ENCODE data around the gene CDC42. TPM values are rescaled to one million over a fixed set of nuclear protein-coding genes. Genes with fewer than 3 reads are reported as not detected.
A peak's percentile ranks its signal among the peaks of the same experiment; 100 is the strongest.
"Not testable (repeated sequence)": the region's sequence is repeated elsewhere in the genome, so short reads cannot be mapped to it uniquely, and the experiment has no call there.

The CDC42 gene
- polyA plus RNA-seq: 805 and 913 TPM in 2 replicates
- 553 and 621 TPM in 2 replicates for polyA minus RNA-seq

DNA sequence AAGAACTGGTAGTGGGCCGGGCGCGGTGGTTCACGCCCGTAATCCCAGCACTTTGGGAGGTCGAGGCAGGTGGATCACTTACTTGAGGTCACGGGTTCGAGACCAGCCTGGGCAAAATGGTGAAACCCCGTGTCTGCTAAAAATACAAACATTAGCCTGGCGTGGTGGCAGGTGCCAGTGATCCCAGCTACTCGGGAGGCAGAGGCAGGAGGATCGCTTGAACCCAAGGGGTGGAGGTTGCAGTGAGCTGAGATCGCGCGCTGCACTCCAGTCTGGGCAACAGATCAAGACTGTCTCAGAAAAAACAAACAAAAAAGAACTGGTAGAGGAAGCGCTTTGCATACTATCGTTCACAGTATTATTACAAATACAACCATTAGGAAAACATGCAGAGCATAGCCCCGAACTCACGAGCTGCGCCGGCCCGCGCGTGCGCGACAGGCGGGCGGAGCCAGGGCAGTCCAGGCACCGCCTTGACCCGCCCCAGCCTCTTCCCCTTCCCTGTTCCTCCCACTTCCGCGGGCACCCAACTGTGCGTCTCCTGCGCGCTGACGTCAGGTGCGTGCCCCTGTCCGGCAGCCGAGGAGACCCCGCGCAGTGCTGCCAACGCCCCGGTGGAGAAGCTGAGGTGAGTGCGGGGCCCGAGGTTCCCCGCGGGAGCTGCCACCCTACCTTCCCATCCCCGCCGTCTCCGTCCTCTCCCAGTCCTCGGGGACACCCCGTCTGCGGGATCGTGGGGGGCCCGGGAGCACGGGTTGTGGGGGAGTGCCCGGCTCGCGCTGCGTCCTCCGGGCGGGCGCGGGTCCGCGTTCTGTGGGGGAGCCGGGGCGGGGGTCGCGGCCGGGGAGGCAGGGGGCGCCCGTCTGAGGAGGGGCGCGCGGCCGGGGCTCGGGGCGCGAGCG is at the start of gene CDC42:
TSS of gene CDC42 (plus strand) at position 595 of the 902 bp plus-strand sequence. CDS start 25,770 bp downstream, outside the sequence.
- peak within 1 kb of the TSS; percentile 98 for H3K9ac ChIP-seq (ENCODE audit: low read length)
- peak within 1 kb of the TSS; percentile 75 for H3K4me3 ChIP-seq (ENCODE audit: low read length)
- TF ChIP-seq MXI1 (conservative IDR thresholded peaks at IDR 0.05; ENCODE audit: poor library complexity, severe bottlenecking) (peak; percentile 53), EZH2 (IDR thresholded peaks at IDR 0.05; ENCODE audit: borderline replicate concordance, insufficient read depth, low read length, poor library complexity, severe bottlenecking) (no peak), POLR2AphosphoS5 (IDR thresholded peaks at IDR 0.05) (peak; percentile 100), TAF1 (IDR thresholded peaks at IDR 0.05; ENCODE audit: low read depth) (peak; percentile 96), EP300 (conservative IDR thresholded peaks at IDR 0.05; ENCODE audit: poor library complexity, severe bottlenecking) (peak; percentile 74), SMC3 (conservative IDR thresholded peaks at IDR 0.05; ENCODE audit: poor library complexity) (peak; percentile 43), RAD21 (conservative IDR thresholded peaks at IDR 0.05) (peak; percentile 39)
- TF ChIP-seq, protein P1, sequence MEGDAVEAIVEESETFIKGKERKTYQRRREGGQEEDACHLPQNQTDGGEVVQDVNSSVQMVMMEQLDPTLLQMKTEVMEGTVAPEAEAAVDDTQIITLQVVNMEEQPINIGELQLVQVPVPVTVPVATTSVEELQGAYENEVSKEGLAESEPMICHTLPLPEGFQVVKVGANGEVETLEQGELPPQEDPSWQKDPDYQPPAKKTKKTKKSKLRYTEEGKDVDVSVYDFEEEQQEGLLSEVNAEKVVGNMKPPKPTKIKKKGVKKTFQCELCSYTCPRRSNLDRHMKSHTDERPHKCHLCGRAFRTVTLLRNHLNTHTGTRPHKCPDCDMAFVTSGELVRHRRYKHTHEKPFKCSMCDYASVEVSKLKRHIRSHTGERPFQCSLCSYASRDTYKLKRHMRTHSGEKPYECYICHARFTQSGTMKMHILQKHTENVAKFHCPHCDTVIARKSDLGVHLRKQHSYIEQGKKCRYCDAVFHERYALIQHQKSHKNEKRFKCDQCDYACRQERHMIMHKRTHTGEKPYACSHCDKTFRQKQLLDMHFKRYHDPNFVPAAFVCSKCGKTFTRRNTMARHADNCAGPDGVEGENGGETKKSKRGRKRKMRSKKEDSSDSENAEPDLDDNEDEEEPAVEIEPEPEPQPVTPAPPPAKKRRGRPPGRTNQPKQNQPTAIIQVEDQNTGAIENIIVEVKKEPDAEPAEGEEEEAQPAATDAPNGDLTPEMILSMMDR (IDR thresholded peaks at IDR 0.05; ENCODE audit: poor library complexity, severe bottlenecking): no peak
- TF ChIP-seq, protein P2, sequence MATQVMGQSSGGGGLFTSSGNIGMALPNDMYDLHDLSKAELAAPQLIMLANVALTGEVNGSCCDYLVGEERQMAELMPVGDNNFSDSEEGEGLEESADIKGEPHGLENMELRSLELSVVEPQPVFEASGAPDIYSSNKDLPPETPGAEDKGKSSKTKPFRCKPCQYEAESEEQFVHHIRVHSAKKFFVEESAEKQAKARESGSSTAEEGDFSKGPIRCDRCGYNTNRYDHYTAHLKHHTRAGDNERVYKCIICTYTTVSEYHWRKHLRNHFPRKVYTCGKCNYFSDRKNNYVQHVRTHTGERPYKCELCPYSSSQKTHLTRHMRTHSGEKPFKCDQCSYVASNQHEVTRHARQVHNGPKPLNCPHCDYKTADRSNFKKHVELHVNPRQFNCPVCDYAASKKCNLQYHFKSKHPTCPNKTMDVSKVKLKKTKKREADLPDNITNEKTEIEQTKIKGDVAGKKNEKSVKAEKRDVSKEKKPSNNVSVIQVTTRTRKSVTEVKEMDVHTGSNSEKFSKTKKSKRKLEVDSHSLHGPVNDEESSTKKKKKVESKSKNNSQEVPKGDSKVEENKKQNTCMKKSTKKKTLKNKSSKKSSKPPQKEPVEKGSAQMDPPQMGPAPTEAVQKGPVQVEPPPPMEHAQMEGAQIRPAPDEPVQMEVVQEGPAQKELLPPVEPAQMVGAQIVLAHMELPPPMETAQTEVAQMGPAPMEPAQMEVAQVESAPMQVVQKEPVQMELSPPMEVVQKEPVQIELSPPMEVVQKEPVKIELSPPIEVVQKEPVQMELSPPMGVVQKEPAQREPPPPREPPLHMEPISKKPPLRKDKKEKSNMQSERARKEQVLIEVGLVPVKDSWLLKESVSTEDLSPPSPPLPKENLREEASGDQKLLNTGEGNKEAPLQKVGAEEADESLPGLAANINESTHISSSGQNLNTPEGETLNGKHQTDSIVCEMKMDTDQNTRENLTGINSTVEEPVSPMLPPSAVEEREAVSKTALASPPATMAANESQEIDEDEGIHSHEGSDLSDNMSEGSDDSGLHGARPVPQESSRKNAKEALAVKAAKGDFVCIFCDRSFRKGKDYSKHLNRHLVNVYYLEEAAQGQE (IDR thresholded peaks at IDR 0.05; ENCODE audit: borderline replicate concordance): peak; percentile 90
- no peaks in the 10 kb centered on the region for H3K27me3 ChIP-seq (ENCODE audit: insufficient read depth, low read depth, low read length)
- H3K9me3 ChIP-seq (ENCODE audit: low read length): no peaks in the 10 kb centered on the region
- peak within 1 kb of the TSS; percentile 86 for H3K4me2 ChIP-seq (ENCODE audit: low read length)
- no peaks in the 10 kb centered on the region for H3K36me3 ChIP-seq (ENCODE audit: insufficient read depth, low read length)
- peak within 1 kb of the TSS; percentile 95 for H3K27ac ChIP-seq (ENCODE audit: low read length)
- H3K79me2 ChIP-seq (replicated peaks; ENCODE audit: insufficient read depth, low read length): peaks cover 39% of the 10 kb centered on the region
- no peaks in the 10 kb centered on the region for H3F3A ChIP-seq (ENCODE audit: insufficient read depth, low read length, poor library complexity, severe bottlenecking)
- no peaks in the 10 kb centered on the region for H3K9me2 ChIP-seq (ENCODE audit: insufficient read depth, low read length)
- no peak within 1 kb of the TSS for H2AFZ ChIP-seq (ENCODE audit: low read depth, low read length)
- peaks cover 17% of the 10 kb centered on the region for H4K20me1 ChIP-seq (ENCODE audit: insufficient read depth)

DNA sequence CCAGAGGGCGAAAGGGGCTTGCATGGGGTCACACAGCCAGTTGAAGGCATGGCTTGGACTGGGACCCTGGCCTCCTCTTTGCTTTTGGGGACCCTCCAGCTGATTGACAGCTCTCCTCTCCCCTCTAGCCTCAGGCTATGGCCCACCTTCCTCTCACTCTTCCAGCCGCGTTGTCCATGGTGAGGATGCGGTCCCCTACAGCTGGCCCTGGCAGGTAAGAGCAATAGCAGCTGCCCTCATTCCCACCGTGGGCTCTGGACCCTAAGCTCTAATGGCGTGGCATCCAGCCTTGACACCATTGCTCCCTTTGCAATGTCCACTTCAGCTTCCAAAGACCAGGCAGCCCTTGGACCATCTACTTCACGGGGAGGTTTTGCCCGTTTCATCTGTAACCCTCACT is 49.6 kb upstream of the CDC42 start:
- H3K9me2 ChIP-seq (ENCODE audit: insufficient read depth, low read length); H3K79me2 ChIP-seq (replicated peaks; ENCODE audit: insufficient read depth, low read length); H3K36me3 ChIP-seq (ENCODE audit: insufficient read depth, low read length); H3K4me2 ChIP-seq (ENCODE audit: low read length); H2AFZ ChIP-seq (ENCODE audit: low read depth, low read length); H3K9me3 ChIP-seq (ENCODE audit: low read length); H3F3A ChIP-seq (ENCODE audit: insufficient read depth, low read length, poor library complexity, severe bottlenecking); H3K4me3 ChIP-seq (ENCODE audit: low read length); H4K20me1 ChIP-seq (ENCODE audit: insufficient read depth); H3K27me3 ChIP-seq (ENCODE audit: insufficient read depth, low read depth, low read length); H3K9ac ChIP-seq (ENCODE audit: low read length); H3K27ac ChIP-seq (ENCODE audit: low read length): not testable (repeated sequence)

DNA sequence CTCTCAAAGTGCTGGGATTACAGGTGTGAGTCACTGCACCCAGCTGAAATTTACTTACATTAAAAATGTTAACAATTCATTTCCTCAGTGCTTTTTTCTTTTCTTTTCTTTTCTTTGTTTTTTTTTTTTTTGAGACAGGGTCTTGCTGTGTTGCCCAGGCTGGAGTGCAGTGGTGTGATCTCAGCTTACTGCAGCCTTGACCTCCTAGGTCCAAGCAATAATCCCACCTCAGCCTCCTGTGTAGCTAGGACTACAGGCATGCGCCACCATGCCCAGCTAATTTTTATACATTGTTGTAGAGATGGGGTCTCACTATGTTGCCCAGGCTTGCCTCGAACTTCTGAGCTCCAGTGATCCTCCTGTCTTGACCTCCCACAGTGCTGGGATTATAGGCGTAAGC is 48.5 kb upstream of the CDC42 start:
- not testable (repeated sequence) for H3K4me2 ChIP-seq (ENCODE audit: low read length); H3K9me3 ChIP-seq (ENCODE audit: low read length); H3K79me2 ChIP-seq (replicated peaks; ENCODE audit: insufficient read depth, low read length); H3K9me2 ChIP-seq (ENCODE audit: insufficient read depth, low read length); H3F3A ChIP-seq (ENCODE audit: insufficient read depth, low read length, poor library complexity, severe bottlenecking); H4K20me1 ChIP-seq (ENCODE audit: insufficient read depth); H3K27me3 ChIP-seq (ENCODE audit: insufficient read depth, low read depth, low read length); H3K9ac ChIP-seq (ENCODE audit: low read length); H3K4me3 ChIP-seq (ENCODE audit: low read length); H3K36me3 ChIP-seq (ENCODE audit: insufficient read depth, low read length); H2AFZ ChIP-seq (ENCODE audit: low read depth, low read length); H3K27ac ChIP-seq (ENCODE audit: low read length)

DNA sequence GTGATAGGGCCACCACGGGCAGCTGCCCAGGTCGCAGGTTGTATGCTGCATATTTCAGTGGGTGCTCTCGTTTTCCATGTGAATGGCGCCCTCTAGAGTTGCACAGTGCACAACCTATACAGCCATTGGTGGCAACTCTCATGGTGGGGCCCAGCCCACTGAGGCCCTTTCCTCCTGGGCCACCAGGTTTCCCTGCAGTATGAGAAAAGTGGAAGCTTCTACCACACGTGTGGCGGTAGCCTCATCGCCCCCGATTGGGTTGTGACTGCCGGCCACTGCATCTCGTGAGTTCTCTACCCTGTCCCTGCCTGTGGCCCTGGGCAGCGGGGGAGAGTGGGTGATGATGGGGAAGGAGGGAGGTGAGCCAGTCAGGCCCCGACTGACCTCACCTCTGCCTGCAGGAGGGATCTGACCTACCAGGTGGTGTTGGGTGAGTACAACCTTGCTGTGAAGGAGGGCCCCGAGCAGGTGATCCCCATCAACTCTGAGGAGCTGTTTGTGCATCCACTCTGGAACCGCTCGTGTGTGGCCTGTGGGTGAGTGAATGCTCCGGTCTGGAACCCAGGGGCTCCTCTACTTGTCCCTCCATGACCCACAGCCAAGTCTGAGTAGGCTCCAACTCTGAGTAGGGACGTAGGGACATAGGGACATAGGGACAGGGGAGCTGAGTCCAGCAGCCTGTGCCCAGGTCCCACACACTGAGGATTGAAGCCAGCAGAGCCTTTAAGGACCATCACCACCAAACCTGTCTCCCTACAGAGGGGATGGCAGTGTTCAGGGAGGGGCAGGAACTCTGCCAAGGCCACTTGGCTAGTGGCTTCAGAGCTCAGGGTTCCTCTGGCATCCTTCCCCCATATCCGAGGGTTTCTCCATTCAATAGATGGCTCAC is 47.0 kb upstream of the CDC42 start:
- not testable (repeated sequence) for H3F3A ChIP-seq (ENCODE audit: insufficient read depth, low read length, poor library complexity, severe bottlenecking); H3K9me2 ChIP-seq (ENCODE audit: insufficient read depth, low read length); H3K79me2 ChIP-seq (replicated peaks; ENCODE audit: insufficient read depth, low read length); H3K36me3 ChIP-seq (ENCODE audit: insufficient read depth, low read length); H3K9me3 ChIP-seq (ENCODE audit: low read length); H3K27ac ChIP-seq (ENCODE audit: low read length); H3K27me3 ChIP-seq (ENCODE audit: insufficient read depth, low read depth, low read length); H2AFZ ChIP-seq (ENCODE audit: low read depth, low read length); H3K9ac ChIP-seq (ENCODE audit: low read length); H3K4me3 ChIP-seq (ENCODE audit: low read length); H4K20me1 ChIP-seq (ENCODE audit: insufficient read depth); H3K4me2 ChIP-seq (ENCODE audit: low read length)

All from neural cell (in vitro differentiated cells).